ENCODE results near the gene RPL9. TPM values are rescaled to one million over a fixed set of nuclear protein-coding genes. Genes with fewer than 3 reads are reported as not detected.
"Not testable (repeated sequence)": the region's sequence is repeated elsewhere in the genome, so short reads cannot be mapped to it uniquely, and the experiment has no call there.

RPL9 gene
- 1,000 to 10,000 TPM in 1 of 2 donors, 100 to 1,000 TPM in 1; 980 to 1,126 TPM for total RNA-seq

GRCh38 chr4:39458505-39459300, at the start of gene RPL9, which contains the start of gene LIAS:
Gene RPL9, minus strand, starts transcription at chr4:39458922. Its CDS starts 483 bp downstream, at chr4:39458439.
Gene LIAS, plus strand, starts transcription at chr4:39459056. Its CDS starts 62 bp downstream, at chr4:39459118.
- peak within 1 kb of the TSS; percentile 99 for H3K4me3 Mint-ChIP-seq
- H3K27ac Mint-ChIP-seq: peak within 1 kb of the TSS; percentile 99
- peak; percentile 94 for DNase-seq (ENCODE audit: low spot score)
- peaks cover 34% of the 10 kb centered on the region for H3K36me3 Mint-ChIP-seq
- peak; percentile 96 for ATAC-seq
- peaks cover 22 to 41% of the 10 kb centered on the region in 2 donors for H3K4me1 Mint-ChIP-seq (ENCODE audit: low read depth in 2 of 2)
- no peaks in the 10 kb centered on the region for H3K27me3 Mint-ChIP-seq
- no peaks in the 10 kb centered on the region for H3K9me3 Mint-ChIP-seq

- ATAC-seq (no peak), DNase-seq (ENCODE audit: low spot score) (no peak)
- H3K27me3 Mint-ChIP-seq: no peaks in the 10 kb centered on the region
- H3K36me3 Mint-ChIP-seq: peaks cover 8% of the 10 kb centered on the region
- H3K4me3 Mint-ChIP-seq: no peak overlapping the region
- no peak overlapping the region for H3K27ac Mint-ChIP-seq
- no peaks in the 10 kb centered on the region for H3K9me3 Mint-ChIP-seq
- no peaks in the 10 kb centered on the region for H3K4me1 Mint-ChIP-seq (ENCODE audit: low read depth in 2 of 2)
Measured at GRCh38 chr4:39505581-39505980, 46.9 kb upstream of the RPL9 start.

- H3K36me3 Mint-ChIP-seq: peaks cover 8% of the 10 kb centered on the region
- H3K4me3 Mint-ChIP-seq: no peak overlapping the region
- H3K4me1 Mint-ChIP-seq (ENCODE audit: low read depth in 2 of 2): no peaks in the 10 kb centered on the region
- H3K27me3 Mint-ChIP-seq: no peaks in the 10 kb centered on the region
- no peaks in the 10 kb centered on the region for H3K9me3 Mint-ChIP-seq
- no peak for ATAC-seq
- no peak for DNase-seq (ENCODE audit: low spot score)
- no peak overlapping the region for H3K27ac Mint-ChIP-seq
Measured at GRCh38 chr4:39504538-39504937, 45.8 kb upstream of the RPL9 start.

DNA sequence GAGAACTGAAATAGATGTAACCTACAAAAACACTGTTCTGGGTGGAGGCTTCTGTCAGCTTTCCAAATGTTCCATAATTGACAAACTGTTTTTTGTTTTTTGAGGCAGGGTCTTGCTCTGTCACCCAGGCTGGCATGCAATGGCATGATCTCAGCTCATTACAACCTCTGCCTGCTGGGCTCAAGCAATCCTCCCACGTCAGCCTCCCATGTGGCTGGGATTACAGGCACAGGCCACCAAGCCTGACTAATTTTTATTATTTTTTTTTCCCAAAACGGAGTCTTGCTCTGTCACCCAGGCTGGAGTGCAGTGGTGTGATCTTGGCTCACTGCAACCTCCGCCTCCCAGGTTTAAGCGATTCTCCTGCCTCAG, 43.9 kb upstream of the RPL9 start:
- H3K9me3 Mint-ChIP-seq; H3K27me3 Mint-ChIP-seq; H3K4me1 Mint-ChIP-seq (ENCODE audit: low read depth in 2 of 2); ATAC-seq; H3K36me3 Mint-ChIP-seq; H3K4me3 Mint-ChIP-seq; DNase-seq (ENCODE audit: low spot score); H3K27ac Mint-ChIP-seq: not testable (repeated sequence)

GRCh38 chr4:39502019-39502663, 43.4 kb upstream of the RPL9 start:
- no peak for DNase-seq (ENCODE audit: low spot score)

GRCh38 chr4:39498727-39499020, 40.0 kb upstream of the RPL9 start:
- H3K4me3 Mint-ChIP-seq: no peak overlapping the region
- ATAC-seq (no peak), DNase-seq (ENCODE audit: low spot score) (no peak)
- no peaks in the 10 kb centered on the region for H3K27me3 Mint-ChIP-seq
- H3K27ac Mint-ChIP-seq: no peak overlapping the region
- H3K36me3 Mint-ChIP-seq: no peaks in the 10 kb centered on the region
- H3K4me1 Mint-ChIP-seq (ENCODE audit: low read depth in 2 of 2): no peaks in the 10 kb centered on the region
- no peaks in the 10 kb centered on the region for H3K9me3 Mint-ChIP-seq

More at GRCh38 chr4:39502019-39502663, 43.4 kb upstream of the RPL9 start:
- no peaks in the 10 kb centered on the region for H3K9me3 Mint-ChIP-seq
- no peak overlapping the region for H3K4me3 Mint-ChIP-seq
- no peak for ATAC-seq
- no peaks in the 10 kb centered on the region for H3K4me1 Mint-ChIP-seq (ENCODE audit: low read depth in 2 of 2)
- no peaks in the 10 kb centered on the region for H3K27me3 Mint-ChIP-seq
- no peak overlapping the region for H3K27ac Mint-ChIP-seq
- H3K36me3 Mint-ChIP-seq: peaks cover 7% of the 10 kb centered on the region

DNA sequence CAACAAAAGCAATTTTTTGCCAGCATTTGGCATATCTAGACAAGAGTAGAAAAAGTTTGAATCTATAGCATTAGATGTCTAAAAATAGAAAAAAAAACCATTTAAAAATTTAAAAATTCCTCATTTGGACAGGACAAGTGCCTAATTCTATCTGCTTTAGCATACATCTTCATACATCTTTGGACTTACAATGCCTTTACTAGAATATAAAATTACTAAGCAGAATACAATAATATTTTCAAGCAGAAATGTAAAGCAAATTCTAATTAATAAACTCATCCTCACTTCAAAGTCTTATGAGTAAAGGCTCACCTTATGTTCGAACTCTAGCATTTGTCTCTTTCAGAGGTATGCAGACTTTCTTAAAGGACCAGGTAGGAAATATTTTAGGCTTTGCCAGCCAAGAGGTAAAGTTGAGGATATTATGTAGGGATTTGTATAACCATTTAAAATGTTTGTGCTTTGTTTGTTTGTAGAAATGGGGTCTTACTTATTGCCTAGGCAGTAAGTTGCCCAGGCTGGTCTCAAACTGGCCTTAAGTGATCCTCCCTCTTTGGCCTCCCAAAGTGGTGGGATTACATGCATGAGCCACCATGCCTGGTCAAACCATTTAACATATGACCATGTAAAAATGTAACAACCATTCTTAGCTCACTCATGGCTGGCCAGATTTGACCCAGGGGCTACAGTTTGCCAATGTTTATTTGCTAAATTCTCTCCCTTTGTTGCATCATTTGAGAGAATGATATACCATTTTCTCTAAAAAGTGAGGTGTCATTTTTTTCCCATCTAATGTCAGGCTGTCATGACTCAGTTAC, 39.4 kb upstream of the RPL9 start:
- H3K4me3 Mint-ChIP-seq: no peak overlapping the region
- DNase-seq (ENCODE audit: low spot score) (no peak), ATAC-seq (no peak)
- H3K27ac Mint-ChIP-seq: no peak overlapping the region
- H3K4me1 Mint-ChIP-seq (ENCODE audit: low read depth in 2 of 2): no peaks in the 10 kb centered on the region
- H3K27me3 Mint-ChIP-seq: no peaks in the 10 kb centered on the region
- no peaks in the 10 kb centered on the region for H3K36me3 Mint-ChIP-seq
- no peaks in the 10 kb centered on the region for H3K9me3 Mint-ChIP-seq

- Mint-ChIP-seq H3K4me3 (no peak overlapping the region), H3K27ac (no peak overlapping the region), H3K4me1 (ENCODE audit: low read depth in 2 of 2) (no peaks in the 10 kb centered on the region), H3K36me3 (no peaks in the 10 kb centered on the region), H3K9me3 (no peaks in the 10 kb centered on the region), H3K27me3 (no peaks in the 10 kb centered on the region)
- DNase-seq (ENCODE audit: low spot score): no peak
- no peak for ATAC-seq
Measured at GRCh38 chr4:39495446-39496213, 36.9 kb upstream of the RPL9 start.

DNA sequence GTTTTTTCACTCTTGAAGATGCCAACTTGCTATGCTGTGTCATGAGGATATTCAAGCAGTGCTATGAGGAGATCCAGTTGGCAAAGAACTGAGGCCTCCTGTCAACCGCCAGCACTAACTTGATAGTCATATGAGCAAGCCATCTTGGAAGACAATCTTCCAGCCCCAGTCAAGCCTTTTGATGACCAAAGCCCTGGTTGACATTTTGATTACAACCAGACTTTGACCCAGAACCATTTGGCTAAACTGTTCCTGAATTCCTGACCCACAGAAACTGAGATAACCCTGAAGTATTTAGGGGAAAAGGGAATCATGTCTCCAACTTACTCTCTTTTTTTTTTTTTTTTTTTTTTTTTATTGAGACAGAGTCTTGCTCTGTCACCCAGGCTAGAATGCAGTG, 35.6 kb upstream of the RPL9 start:
- DNase-seq (ENCODE audit: low spot score) (no peak), ATAC-seq (no peak)
- no peaks in the 10 kb centered on the region for H3K9me3 Mint-ChIP-seq
- no peaks in the 10 kb centered on the region for H3K4me1 Mint-ChIP-seq (ENCODE audit: low read depth in 2 of 2)
- no peak overlapping the region for H3K27ac Mint-ChIP-seq
- H3K4me3 Mint-ChIP-seq: no peak overlapping the region
- no peaks in the 10 kb centered on the region for H3K36me3 Mint-ChIP-seq
- no peaks in the 10 kb centered on the region for H3K27me3 Mint-ChIP-seq

DNA sequence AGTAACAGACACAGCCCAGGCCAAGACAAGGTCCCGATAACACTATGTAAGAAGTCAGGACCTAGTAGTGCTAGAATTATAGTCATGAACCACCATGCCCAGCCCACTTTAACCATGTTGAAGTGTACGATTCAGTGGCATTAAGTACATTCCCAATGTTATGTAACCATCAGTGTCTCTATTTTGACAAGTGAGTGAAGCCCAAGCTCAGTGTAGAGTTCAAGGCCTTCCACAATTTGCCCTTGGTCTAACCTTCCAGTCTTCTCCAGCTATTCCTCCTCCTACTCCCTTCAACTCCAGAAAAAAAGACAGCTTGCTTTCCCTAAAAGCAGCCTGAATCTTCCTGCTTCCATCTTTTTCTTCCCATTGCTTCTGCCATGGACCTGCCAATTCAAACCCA, 31.6 kb upstream of the RPL9 start:
- Mint-ChIP-seq H3K4me3 (no peak overlapping the region), H3K4me1 (ENCODE audit: low read depth in 2 of 2) (no peaks in the 10 kb centered on the region), H3K36me3 (no peaks in the 10 kb centered on the region), H3K27me3 (peaks cover 0 to 3% of the 10 kb centered on the region in 2 donors), H3K27ac (no peak overlapping the region), H3K9me3 (no peaks in the 10 kb centered on the region)
- no peak for ATAC-seq
- no peak for DNase-seq (ENCODE audit: low spot score)

- Mint-ChIP-seq H3K4me3 (no peak overlapping the region), H3K4me1 (ENCODE audit: low read depth in 2 of 2) (no peaks in the 10 kb centered on the region), H3K36me3 (no peaks in the 10 kb centered on the region), H3K27ac (no peak overlapping the region), H3K27me3 (peaks cover 0 to 3% of the 10 kb centered on the region in 2 donors), H3K9me3 (no peaks in the 10 kb centered on the region)
- DNase-seq (ENCODE audit: low spot score): no peak
- no peak for ATAC-seq
Measured at GRCh38 chr4:39486221-39486804, 27.6 kb upstream of the RPL9 start.

- H3K9me3 Mint-ChIP-seq: no peaks in the 10 kb centered on the region
- peaks cover 0 to 3% of the 10 kb centered on the region in 2 donors for H3K27me3 Mint-ChIP-seq
- no peaks in the 10 kb centered on the region for H3K4me1 Mint-ChIP-seq (ENCODE audit: low read depth in 2 of 2)
Measured at GRCh38 chr4:39484582-39485272, 26.0 kb upstream of the RPL9 start.

More at GRCh38 chr4:39484582-39485272, 26.0 kb upstream of the RPL9 start:
- H3K4me3 Mint-ChIP-seq: no peak overlapping the region
- no peaks in the 10 kb centered on the region for H3K36me3 Mint-ChIP-seq
- no peak overlapping the region for H3K27ac Mint-ChIP-seq
- DNase-seq (ENCODE audit: low spot score) (no peak), ATAC-seq (no peak)

Data from natural killer cell treated with Interleukin-12 subunit alpha and Interleukin-12 subunit beta and Interleukin-15 and Interleukin-18, amount 100 ng/mL, for 72 hours (primary cell).